HCT116 (cell line): ENCODE data around the gene DCST2. TPM values are rescaled to one million over a fixed set of nuclear protein-coding genes. Genes with fewer than 3 reads are reported as not detected.

Experiments
- ATAC-seq: fragments of 200-7000 bp; cut with Tn5 transposase; 2 replicates; pipeline ENCODE4 v1.9.1; 2020; ENCODE audit warnings: mild to moderate bottlenecking, moderate library complexity
- BruUV-seq: library from RNA; stranded (reverse); fragments of 400-500 nt; replicated peaks from 2 replicates; lab custom pipeline; 2021; lab: Mats Ljungman, UMichigan
- CTCF ChIA-PET: fragments of 300-600 bp; sonication (Branson Sonifier 250); formaldehyde crosslinking; loops from one replicate; lab custom pipeline; 2021; ENCODE audit warnings: antibody characterized with exemption; lab: Charles Lee
- POLR2A ChIA-PET: fragments of 300-600, 350-600 bp; sonication (Branson Sonifier 250); formaldehyde crosslinking; loops from one replicate; lab custom pipeline; 2021; ENCODE audit warnings: antibody characterized with exemption; lab: Charles Lee
- RAD21 ChIA-PET, 2 experiments: fragments of 300-600 bp; sonication (Branson Sonifier 250); formaldehyde crosslinking; loops; one replicate each; lab custom pipeline; 2023; ENCODE audit warnings: low total read pairs in 2 of 2; ENCODE audit not compliant: uncharacterized antibody in 2 of 2, unreplicated experiment in 2 of 2, low non-redundant PET in 1 of 2; lab: Charles Lee
- DNase-seq: peaks from one replicate; pipeline ENCODE4 v3.0.0-alpha.2; 2010; ENCODE audit warnings: low read depth, low spot score
- H2AFZ ChIP-seq: fragments of 200-600 bp; shearing (Covaris generic), sonication (generic); 2 replicates; pipeline ENCODE4 v1.6.1; 2017; ENCODE audit warnings: low read depth, mixed run types, mixed read lengths, antibody characterized with exemption, low read length; ENCODE audit not compliant: poor library complexity, severe bottlenecking
- H3K27ac ChIP-seq: 2 replicates; pipeline ENCODE4 v1.5.1; 2012; ENCODE audit warnings: low read depth, low read length
- H3K27me3 ChIP-seq: fragments of 200-600 bp; sonication (generic); 2 replicates; pipeline ENCODE4 v1.6.1; 2016; ENCODE audit warnings: mixed run types, low read length, mixed read lengths; ENCODE audit not compliant: insufficient read depth
- H3K36me3 ChIP-seq, 2 experiments: fragments of 200-500 bp in 1 of 2; fragments of 200-600 bp in 1 of 2; sonication (Bioruptor generic) in 1 of 2; sonication (generic) in 1 of 2; 2 replicates each; pipeline versions ENCODE4 v1.5.1 to v1.6.1; 2014 to 2016; ENCODE audit warnings: low read length in 2 of 2, inconsistent platforms in 1 of 2, mixed read lengths in 1 of 2, mixed run types in 1 of 2; ENCODE audit not compliant: insufficient read depth in 2 of 2, control insufficient read depth in 1 of 2
- H3K4me1 ChIP-seq, 2 experiments: fragments of 200-600 bp in 1 of 2; sonication (generic) in 1 of 2; 2 replicates each; pipeline versions ENCODE4 v1.5.1 to v1.6.1; 2012 to 2017; ENCODE audit warnings: low read length in 2 of 2, inconsistent platforms in 1 of 2, mild to moderate bottlenecking in 1 of 2, mixed read lengths in 1 of 2, mixed run types in 1 of 2, moderate library complexity in 1 of 2; ENCODE audit not compliant: insufficient read depth in 2 of 2, control insufficient read depth in 1 of 2
- H3K4me2 ChIP-seq: fragments of 200-600 bp; sonication (generic); 2 replicates; pipeline ENCODE4 v1.6.1; 2017; ENCODE audit warnings: mixed run types, low read length, mixed read lengths
- H3K4me3 ChIP-seq, 2 experiments: fragments of 200-600 bp in 1 of 2; sonication (generic) in 1 of 2; replicated peaks in 1 of 2; 2 replicates each; pipeline ENCODE4 v1.5.1; 2011 to 2016; ENCODE audit warnings: low read length in 2 of 2, control low read depth in 1 of 2, low read depth in 1 of 2, mild to moderate bottlenecking in 1 of 2, mixed read lengths in 1 of 2, mixed run types in 1 of 2
- H3K79me2 ChIP-seq: fragments of 200-600 bp; sonication (generic); 2 replicates; pipeline ENCODE4 v1.6.1; 2017; ENCODE audit warnings: mild to moderate bottlenecking, mixed run types, low read length, moderate library complexity, mixed read lengths; ENCODE audit not compliant: insufficient read depth
- H3K9ac ChIP-seq: fragments of 200-600 bp; sonication (generic); 2 replicates; pipeline ENCODE4 v1.6.1; 2016; ENCODE audit warnings: low read length, mixed read lengths
- H3K9me2 ChIP-seq: fragments of 200-600 bp; sonication (generic), shearing (Covaris generic); 2 replicates; pipeline ENCODE4 v1.6.1; 2017; ENCODE audit warnings: mixed run types, mild to moderate bottlenecking, moderate library complexity; ENCODE audit not compliant: insufficient read depth
- H3K9me3 ChIP-seq, 2 experiments: fragments of 200-500 bp in 1 of 2; fragments of 200-600 bp in 1 of 2; sonication (Bioruptor generic) in 1 of 2; sonication (generic) in 1 of 2; 2 replicates each; pipeline ENCODE4 v1.6.1; 2014 to 2017; ENCODE audit warnings: low read length in 2 of 2, mixed read lengths in 2 of 2, inconsistent platforms in 1 of 2, low read depth in 1 of 2, mild to moderate bottlenecking in 1 of 2, mixed run types in 1 of 2, moderate library complexity in 1 of 2; ENCODE audit not compliant: control insufficient read depth in 1 of 2, insufficient read depth in 1 of 2
- H4K20me1 ChIP-seq: fragments of 200-600 bp; sonication (generic), shearing (Covaris generic); 2 replicates; pipeline ENCODE4 v1.6.1; 2017; ENCODE audit warnings: mixed run types, mild to moderate bottlenecking, moderate library complexity; ENCODE audit not compliant: insufficient read depth
- CBX3 ChIP-seq: IDR thresholded peaks from 2 replicates; pipeline ENCODE4 v1.6.1; 2012; ENCODE audit warnings: low read depth
- CEBPB ChIP-seq: IDR thresholded peaks from 2 replicates; pipeline ENCODE4 v1.6.1; 2012; ENCODE audit warnings: low read depth
- CTCF ChIP-seq, 3 experiments: fragments of 200-600 bp in 1 of 3; sonication (generic) in 1 of 3; IDR thresholded peaks in 2 of 3; conservative IDR thresholded peaks in 1 of 3; 2 replicates each; pipeline ENCODE4 v1.5.1; 2012 to 2017; ENCODE audit warnings: low read depth in 2 of 3, low read length in 2 of 3, antibody characterized with exemption in 1 of 3, borderline replicate concordance in 1 of 3, control low read depth in 1 of 3, mild to moderate bottlenecking in 1 of 3, mixed read lengths in 1 of 3, mixed run types in 1 of 3, moderate library complexity in 1 of 3; ENCODE audit not compliant: insufficient read depth in 1 of 3
- ELF1 ChIP-seq: IDR thresholded peaks from 2 replicates; pipeline ENCODE4 v1.6.1; 2012; ENCODE audit warnings: low read depth, borderline replicate concordance
- EZH2 ChIP-seq: fragments of 200-600 bp; sonication (generic); IDR thresholded peaks from 2 replicates; pipeline ENCODE4 v1.6.1; 2017; ENCODE audit warnings: antibody characterized with exemption, mixed run types
- JUND ChIP-seq: IDR thresholded peaks from 2 replicates; pipeline ENCODE4 v1.6.1; 2012
- MAX ChIP-seq: IDR thresholded peaks from 2 replicates; pipeline ENCODE4 v1.6.1; 2012
- RAD21 ChIP-seq: IDR thresholded peaks from 2 replicates; pipeline ENCODE4 v1.6.1; 2012; ENCODE audit warnings: low read depth, mild to moderate bottlenecking
- YY1 ChIP-seq: IDR thresholded peaks from 2 replicates; pipeline ENCODE4 v1.6.1; 2011; ENCODE audit warnings: low read length, low read depth, moderate library complexity, mild to moderate bottlenecking; ENCODE audit not compliant: insufficient replicate concordance; ENCODE audit errors: extremely low read depth
- ZFX ChIP-seq: fragments of 450-650 bp; IDR thresholded peaks from 2 replicates; pipeline ENCODE4 v1.6.1; 2017
- intact Hi-C: fragments of 100-400 bp; cut with micrococcal nuclease; formaldehyde crosslinking; loops from 2 replicates; pipeline ENCODE4 v1.10.0; 2022
- total RNA-seq: library from RNA; stranded (reverse); gene quantifications from one replicate; pipeline ENCODE4 v1.2.1, GENCODE V29; 2021; ENCODE audit not compliant: unreplicated experiment
- TF ChIP-seq, protein P1 (sequence below): IDR thresholded peaks from 2 replicates; pipeline ENCODE4 v1.6.1; 2012
- TF ChIP-seq, protein P2 (sequence below): IDR thresholded peaks from 2 replicates; pipeline ENCODE4 v1.6.1; 2012; ENCODE audit warnings: low read depth

DCST2 gene
- total RNA-seq, 1 experiment from 2014 or later = 2.0 TPM

DNA sequence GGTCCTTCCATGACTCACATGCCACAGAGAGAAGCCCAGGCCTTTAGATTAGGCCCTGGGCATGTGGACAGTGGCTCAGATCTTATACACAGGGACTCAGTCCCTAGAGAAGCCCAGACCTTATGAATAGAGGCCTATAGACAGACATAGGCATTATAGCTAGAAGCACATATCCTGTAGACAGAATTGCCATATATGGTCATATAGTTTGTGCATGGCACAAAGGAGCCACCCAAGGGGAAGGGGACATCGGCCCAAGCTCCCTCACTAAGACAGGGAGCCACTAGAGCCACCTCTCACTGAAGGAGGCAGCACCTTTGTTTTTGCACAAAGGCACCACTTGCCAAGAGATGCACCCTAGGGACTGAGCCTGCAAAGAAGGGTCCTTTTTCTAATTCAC is 42.8 kb upstream of the DCST2 start:
- POLR2A ChIA-PET = interaction anchor here (0.9 kb wide), 1 partner anchor 91 kb away, joined by 3 read pairs; no protein-coding TSS in a partner anchor
- no peak overlapping the region for H3K4me3 ChIP-seq
- intact Hi-C loops = no loop called here
- peaks cover 14 to 39% of the 10 kb centered on the region in 2 experiments for H3K4me1 ChIP-seq
- no peaks in the 10 kb centered on the region for H3K9me2 ChIP-seq
- no peak overlapping the region for H3K27ac ChIP-seq
- no peak for DNase-seq
- TF ChIP-seq YY1 (no peak), ELF1 (no peak), EZH2 (no peak), CBX3 (no peak), JUND (no peak)
- TF ChIP-seq, protein P1, sequence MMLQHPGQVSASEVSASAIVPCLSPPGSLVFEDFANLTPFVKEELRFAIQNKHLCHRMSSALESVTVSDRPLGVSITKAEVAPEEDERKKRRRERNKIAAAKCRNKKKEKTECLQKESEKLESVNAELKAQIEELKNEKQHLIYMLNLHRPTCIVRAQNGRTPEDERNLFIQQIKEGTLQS = no peak
- TF ChIP-seq, all 23 proteins: peak for 0
- Histone ChIP-seq H3K4me2 (no peak overlapping the region), H3K9me3 (no peaks in the 10 kb centered on the region), H4K20me1 (no peaks in the 10 kb centered on the region), H3K36me3 (no peaks in the 10 kb centered on the region), H3K9ac (no peak overlapping the region), H2AFZ (no peak overlapping the region), H3K27me3 (no peaks in the 10 kb centered on the region), H3K79me2 (no peaks in the 10 kb centered on the region)
- no TSS peak for BruUV-seq
- no peak for ATAC-seq
- CTCF ChIA-PET = interaction anchor here (1.5 to 1.7 kb wide), 2 partner anchors 9 to 13 kb away, joined by 5 read pairs; partner anchors contain the start of gene EFNA4
- RAD21 ChIA-PET = no interaction called here

GRCh38 chr1:155075535-155075934 is 42.0 kb upstream of the DCST2 start:
- H4K20me1 ChIP-seq = no peaks in the 10 kb centered on the region
- H3K9ac ChIP-seq = no peak overlapping the region
- no peak overlapping the region for H3K4me2 ChIP-seq
- no peaks in the 10 kb centered on the region for H3K9me2 ChIP-seq
- H3K4me3 ChIP-seq = no peak overlapping the region
- DNase-seq (no peak), ATAC-seq (no peak)
- no peak overlapping the region for H2AFZ ChIP-seq
- H3K79me2 ChIP-seq = no peaks in the 10 kb centered on the region
- peaks cover 15 to 40% of the 10 kb centered on the region in 2 experiments for H3K4me1 ChIP-seq
- H3K27me3 ChIP-seq = no peaks in the 10 kb centered on the region
- no peaks in the 10 kb centered on the region for H3K9me3 ChIP-seq
- POLR2A ChIA-PET = interaction anchor here (0.9 kb wide), 1 partner anchor 92 kb away, joined by 3 read pairs; no protein-coding TSS in a partner anchor
- CTCF ChIA-PET = interaction anchor here (1.0 to 1.7 kb wide), 4 partner anchors 9 to 98 kb away, joined by 3 to 5 read pairs (median 4); partner anchors contain the start of genes EFNA4 and KRTCAP2
- TF ChIP-seq MAX (no peak), ELF1 (no peak), RAD21 (no peak), CEBPB (no peak), CBX3 (no peak), CTCF (IDR thresholded peaks at IDR 0.05 in 2 of 3, conservative IDR thresholded peaks at IDR 0.05 in 1 of 3; ENCODE audit: borderline replicate concordance in 1 of 3, insufficient read depth in 1 of 3, low read depth in 2 of 3, low read length in 2 of 3) (no peak), ZFX (no peak)
- TF ChIP-seq, protein P2, sequence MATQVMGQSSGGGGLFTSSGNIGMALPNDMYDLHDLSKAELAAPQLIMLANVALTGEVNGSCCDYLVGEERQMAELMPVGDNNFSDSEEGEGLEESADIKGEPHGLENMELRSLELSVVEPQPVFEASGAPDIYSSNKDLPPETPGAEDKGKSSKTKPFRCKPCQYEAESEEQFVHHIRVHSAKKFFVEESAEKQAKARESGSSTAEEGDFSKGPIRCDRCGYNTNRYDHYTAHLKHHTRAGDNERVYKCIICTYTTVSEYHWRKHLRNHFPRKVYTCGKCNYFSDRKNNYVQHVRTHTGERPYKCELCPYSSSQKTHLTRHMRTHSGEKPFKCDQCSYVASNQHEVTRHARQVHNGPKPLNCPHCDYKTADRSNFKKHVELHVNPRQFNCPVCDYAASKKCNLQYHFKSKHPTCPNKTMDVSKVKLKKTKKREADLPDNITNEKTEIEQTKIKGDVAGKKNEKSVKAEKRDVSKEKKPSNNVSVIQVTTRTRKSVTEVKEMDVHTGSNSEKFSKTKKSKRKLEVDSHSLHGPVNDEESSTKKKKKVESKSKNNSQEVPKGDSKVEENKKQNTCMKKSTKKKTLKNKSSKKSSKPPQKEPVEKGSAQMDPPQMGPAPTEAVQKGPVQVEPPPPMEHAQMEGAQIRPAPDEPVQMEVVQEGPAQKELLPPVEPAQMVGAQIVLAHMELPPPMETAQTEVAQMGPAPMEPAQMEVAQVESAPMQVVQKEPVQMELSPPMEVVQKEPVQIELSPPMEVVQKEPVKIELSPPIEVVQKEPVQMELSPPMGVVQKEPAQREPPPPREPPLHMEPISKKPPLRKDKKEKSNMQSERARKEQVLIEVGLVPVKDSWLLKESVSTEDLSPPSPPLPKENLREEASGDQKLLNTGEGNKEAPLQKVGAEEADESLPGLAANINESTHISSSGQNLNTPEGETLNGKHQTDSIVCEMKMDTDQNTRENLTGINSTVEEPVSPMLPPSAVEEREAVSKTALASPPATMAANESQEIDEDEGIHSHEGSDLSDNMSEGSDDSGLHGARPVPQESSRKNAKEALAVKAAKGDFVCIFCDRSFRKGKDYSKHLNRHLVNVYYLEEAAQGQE = no peak
- intact Hi-C loops = no loop called here
- no peaks in the 10 kb centered on the region for H3K36me3 ChIP-seq
- no TSS peak for BruUV-seq
- RAD21 ChIA-PET = no interaction called here
- H3K27ac ChIP-seq = no peak overlapping the region
